HepG2 (cell line): ENCODE results near the gene ARL16. TPM values are rescaled to one million over a fixed set of nuclear protein-coding genes. Genes with fewer than 3 reads are reported as not detected.
A peak's percentile ranks its signal among the peaks of the same experiment; 100 is the strongest.

Source experiments
- ATF3 ChIP-seq: sonication (generic); formaldehyde crosslinking; IDR thresholded peaks from 2 replicates; pipeline ENCODE4 v1.4.0; 2020; ENCODE audit warnings: missing genetic modification reagents
- ATM ChIP-seq: fragments of 450-650 bp; IDR thresholded peaks from 2 replicates; pipeline ENCODE4 v1.7.1; 2017; ENCODE audit warnings: mild to moderate bottlenecking, borderline replicate concordance
- CEBPB ChIP-seq: IDR thresholded peaks from 2 replicates; pipeline ENCODE4 v1.6.1; 2011; ENCODE audit warnings: low read depth, low read length, improper control_type of control experiment, borderline replicate concordance
- CENPT ChIP-seq: sonication (generic); formaldehyde crosslinking; IDR thresholded peaks from 2 replicates; pipeline ENCODE4 v1.8.0; 2022; ENCODE audit warnings: low read depth, mild to moderate bottlenecking, moderate library complexity, missing genetic modification reagents
- ETV6 ChIP-seq: sonication (generic); formaldehyde crosslinking; conservative IDR thresholded peaks from 2 replicates; pipeline ENCODE4 v1.4.0; 2020; ENCODE audit warnings: missing genetic modification reagents
- GPBP1L1 ChIP-seq: sonication (generic); formaldehyde crosslinking; IDR thresholded peaks from 2 replicates; pipeline ENCODE4 v1.5.0; 2020; ENCODE audit warnings: mild to moderate bottlenecking, missing genetic modification reagents
- HMG20A ChIP-seq: IDR thresholded peaks from 2 replicates; pipeline ENCODE4 v1.6.1; 2016; ENCODE audit warnings: borderline replicate concordance
- HNRNPK ChIP-seq: fragments of 200-400 bp; formaldehyde crosslinking; IDR thresholded peaks from 2 replicates; pipeline ENCODE4 v1.6.1; 2018; ENCODE audit warnings: low read length, low read depth, moderate library complexity, mild to moderate bottlenecking; ENCODE audit not compliant: poor library complexity, severe bottlenecking
- KAT7 ChIP-seq: IDR thresholded peaks from 2 replicates; pipeline ENCODE4 v1.6.1; 2018; ENCODE audit warnings: borderline replicate concordance, missing compliant biosample characterization
- KLF13 ChIP-seq: sonication (generic); formaldehyde crosslinking; IDR thresholded peaks from 2 replicates; pipeline ENCODE4 v1.4.0; 2020; ENCODE audit warnings: mild to moderate bottlenecking, missing genetic modification reagents
- MAFF ChIP-seq: IDR thresholded peaks from 2 replicates; pipeline ENCODE4 v1.6.1; 2011; ENCODE audit warnings: low read depth, low read length, improper control_type of control experiment
- MTF1 ChIP-seq: sonication (generic); formaldehyde crosslinking; IDR thresholded peaks from 2 replicates; pipeline ENCODE4 v1.5.0; 2020; ENCODE audit warnings: missing genetic modification reagents
- MTF2 ChIP-seq: sonication (generic); formaldehyde crosslinking; IDR thresholded peaks from 2 replicates; pipeline ENCODE4 v1.5.0; 2020; ENCODE audit warnings: missing genetic modification reagents, borderline replicate concordance
- NKX3-1 ChIP-seq: sonication (generic); formaldehyde crosslinking; IDR thresholded peaks from 2 replicates; pipeline ENCODE4 v1.5.0; 2020; ENCODE audit warnings: missing genetic modification reagents
- NR3C1 ChIP-seq: sonication (generic); formaldehyde crosslinking; IDR thresholded peaks from 2 replicates; pipeline ENCODE4 v1.4.0; 2020; ENCODE audit warnings: missing genetic modification reagents
- PHB2 ChIP-seq: fragments of 450-650 bp; IDR thresholded peaks from 2 replicates; pipeline ENCODE4 v1.6.1; 2018; ENCODE audit not compliant: partially characterized antibody
- REPIN1 ChIP-seq: sonication (generic); formaldehyde crosslinking; IDR thresholded peaks from 2 replicates; pipeline ENCODE4 v1.8.0; 2022; ENCODE audit warnings: missing genetic modification reagents, low read depth, mild to moderate bottlenecking, borderline replicate concordance
- SAFB2 ChIP-seq: sonication (generic); formaldehyde crosslinking; IDR thresholded peaks from 2 replicates; pipeline ENCODE4 v1.5.1; 2020; ENCODE audit warnings: missing genetic modification reagents, low read depth, mild to moderate bottlenecking, borderline replicate concordance
- SNRNP70 ChIP-seq: fragments of 200-400 bp; formaldehyde crosslinking; IDR thresholded peaks from 2 replicates; pipeline ENCODE4 v1.6.1; 2017; ENCODE audit warnings: mild to moderate bottlenecking, low read depth, low read length, moderate library complexity
- TFE3 ChIP-seq: IDR thresholded peaks from 2 replicates; pipeline ENCODE4 v1.6.1; 2016
- ZBTB7B ChIP-seq: sonication (generic); formaldehyde crosslinking; IDR thresholded peaks from 2 replicates; pipeline ENCODE4 v1.4.0; 2020; ENCODE audit warnings: missing genetic modification reagents
- ZFY ChIP-seq: sonication (generic); formaldehyde crosslinking; IDR thresholded peaks from 2 replicates; pipeline ENCODE4 v1.4.0; 2020; ENCODE audit warnings: missing genetic modification reagents
- ZNF292 ChIP-seq: sonication (generic); formaldehyde crosslinking; IDR thresholded peaks from 2 replicates; pipeline ENCODE4 v1.8.1; 2022; ENCODE audit warnings: mild to moderate bottlenecking, low read depth, missing genetic modification reagents, borderline replicate concordance
- ZNF510 ChIP-seq: sonication (generic); formaldehyde crosslinking; IDR thresholded peaks from 2 replicates; pipeline ENCODE4 v1.4.0; 2020; ENCODE audit warnings: low read depth, mild to moderate bottlenecking, missing genetic modification reagents
- ZNF547 ChIP-seq: sonication (generic); formaldehyde crosslinking; IDR thresholded peaks from 2 replicates; pipeline ENCODE4 v1.5.1; 2020; ENCODE audit warnings: mild to moderate bottlenecking, missing genetic modification reagents
- ZNF567 ChIP-seq: sonication (generic); formaldehyde crosslinking; IDR thresholded peaks from 2 replicates; pipeline ENCODE4 v1.8.1; 2023; ENCODE audit warnings: mild to moderate bottlenecking, missing genetic modification reagents, borderline replicate concordance
- ZNF678 ChIP-seq: sonication (generic); formaldehyde crosslinking; IDR thresholded peaks from 2 replicates; pipeline ENCODE4 v1.4.0; 2020; ENCODE audit warnings: mild to moderate bottlenecking, missing genetic modification reagents
- ZNF724P ChIP-seq: sonication (generic); formaldehyde crosslinking; IDR thresholded peaks from 2 replicates; pipeline ENCODE4 v1.8.0; 2022; ENCODE audit warnings: missing genetic modification reagents, borderline replicate concordance
- polyA plus RNA-seq, 8 experiments: library from polyadenylated mRNA; depleted of rRNA in 3 of 8; stranded (reverse) in 7 of 8; unstranded in 1 of 8; fragments of >200 nt; fragmentation: Illumina TruSeq in 4 of 8; extraction: Trizol in 4 of 8; gene quantifications; 2 replicates each; pipeline versions ENCODE4 v1.2.1 to v1.2.3, GENCODE V29; 2011 to 2016; ENCODE audit warnings: low read depth in 4 of 8, missing spikeins in 1 of 8, mixed read lengths in 1 of 8; ENCODE audit not compliant: insufficient read depth in 1 of 8
- total RNA-seq, 5 experiments: library from RNA; depleted of rRNA; stranded (reverse); fragments of >200 nt; fragmentation: Illumina TruSeq; extraction: Trizol; gene quantifications; 2 replicates each; pipeline ENCODE4 v1.2.3, GENCODE V29; 2016; ENCODE audit warnings: low read depth in 1 of 5

The ARL16 gene
- total and polyA plus RNA-seq, 2 of the 13 experiments (the other 11 are each of a cell fraction or from before 2014, with no cell fraction given) = 20.8 to 30.8 TPM

- TF ChIP-seq GPBP1L1 (CRISPR knock-in tag) = no peak
- no peak for TF ChIP-seq ZNF292 (CRISPR knock-in tag)
- TF ChIP-seq HNRNPK = peak; percentile 75
- TF ChIP-seq ZNF678 = peak; percentile 64; the same call in 1 of the 2 replicates
- peak; percentile 78 for TF ChIP-seq ZBTB7B (CRISPR knock-in tag)
- TF ChIP-seq SAFB2 = peak; percentile 94; the same call in 1 of the 2 replicates
- peak; percentile 86 for TF ChIP-seq ZNF510 (CRISPR knock-in tag)
- TF ChIP-seq KAT7 = peak; percentile 98
- TF ChIP-seq MTF1 = peak; percentile 83
- TF ChIP-seq MTF2 (CRISPR knock-in tag) = peak; percentile 85; the same call in 1 of the 2 replicates
- no peak for TF ChIP-seq MAFF
- TF ChIP-seq HMG20A = peak; percentile 43; the same call in 1 of the 2 replicates
- TF ChIP-seq NKX3-1 = peak; percentile 95
- TF ChIP-seq ZNF567 (CRISPR knock-in tag) = no peak
- no peak for TF ChIP-seq KLF13 (CRISPR knock-in tag)
- TF ChIP-seq NR3C1 (CRISPR knock-in tag) = no peak
- peak; percentile 88; the same call in 1 of the 2 replicates for TF ChIP-seq REPIN1 (CRISPR knock-in tag)
- peak; percentile 98 for TF ChIP-seq ZFY
- 0 out of 2 replicates have a peak, but pooled peaks have one; percentile 30 for TF ChIP-seq ZNF724P (CRISPR knock-in tag)
- peak; percentile 87 for TF ChIP-seq TFE3
- TF ChIP-seq ETV6 (CRISPR knock-in tag) = peak; percentile 75; the same call in 1 of the 2 replicates
- TF ChIP-seq PHB2 = no peak
- peak; percentile 69; the same call in 1 of the 2 replicates for TF ChIP-seq ATF3
- no peak for TF ChIP-seq CEBPB
- TF ChIP-seq ATM = no peak
- TF ChIP-seq SNRNP70 = no peak
- TF ChIP-seq ZNF547 (CRISPR knock-in tag) = peak; percentile 57
- peak; percentile 92 for TF ChIP-seq CENPT (CRISPR knock-in tag)
Observed at GRCh38 chr17:81702934-81703746, 19.5 kb upstream of the ARL16 start, which contains the start of gene MRPL12 (continued).
